Inferior parietal cortex (tissue), 1 donor: ENCODE results near the gene SIGLEC10.
A peak's percentile ranks its signal among the peaks of the same experiment; 100 is the strongest.

ENCODE experiments used
- DNase-seq: peaks from one replicate; pipeline ENCODE4 v3.0.0-alpha.2; 2016; ENCODE audit errors: extremely low spot score

SIGLEC10 gene

GRCh38 chr19:51394050-51394836, 23.2 kb downstream of the SIGLEC10 start:
- DNase-seq = peak; percentile 98

GRCh38 chr19:51392701-51393100, 24.7 kb downstream of the SIGLEC10 start:
- DNase-seq = no peak

GRCh38 chr19:51391073-51391611, 26.3 kb downstream of the SIGLEC10 start:
- no peak for DNase-seq

- DNase-seq = no peak
Observed at GRCh38 chr19:51389143-51389542, 28.3 kb downstream of the SIGLEC10 start.

- no peak for DNase-seq
Observed at GRCh38 chr19:51387924-51388389, 29.5 kb downstream of the SIGLEC10 start, which contains the start of gene LIM2. LIM2 (minus strand) TSS chr19:51387974; CDS start chr19:51387443, 531 bp downstream.

- no peak for DNase-seq
Observed at GRCh38 chr19:51386882-51387520, 30.4 kb downstream of the SIGLEC10 start.

GRCh38 chr19:51382004-51382403, 35.4 kb downstream of the SIGLEC10 start:
- DNase-seq = no peak

GRCh38 chr19:51380379-51380778, 37.1 kb downstream of the SIGLEC10 start:
- no peak for DNase-seq

- no peak for DNase-seq
Observed at GRCh38 chr19:51377422-51377821, 40.0 kb downstream of the SIGLEC10 start.

- DNase-seq = no peak
Observed at GRCh38 chr19:51375504-51376221, 41.8 kb downstream of the SIGLEC10 start.

- no peak for DNase-seq
Observed at GRCh38 chr19:51372649-51373504, 44.6 kb downstream of the SIGLEC10 start, which contains the start of gene NKG7. NKG7 (minus strand) TSS chr19:51372654; CDS start chr19:51372535, 119 bp downstream.

- no peak for DNase-seq
Observed at GRCh38 chr19:51372021-51372648, 45.3 kb downstream of the SIGLEC10 start.

- no peak for DNase-seq
Observed at GRCh38 chr19:51371186-51371690, 46.2 kb downstream of the SIGLEC10 start.

- DNase-seq = no peak
Observed at GRCh38 chr19:51370230-51370629, 47.2 kb downstream of the SIGLEC10 start.

- DNase-seq = no peak
Observed at GRCh38 chr19:51368366-51369282, 48.8 kb downstream of the SIGLEC10 start, which contains the start of gene CLDND2. CLDND2 (minus strand) TSS chr19:51369003; CDS start chr19:51368577, 426 bp downstream.

GRCh38 chr19:51367565-51368365, 49.7 kb downstream of the SIGLEC10 start:
- peak; percentile 91 for DNase-seq

- no peak for DNase-seq
Observed at GRCh38 chr19:51367255-51367564, 50.2 kb downstream of the SIGLEC10 start.
